Thoracic aorta (tissue), 2 donors: ENCODE measurements around the gene GPRC5B. TPM values are rescaled to one million over a fixed set of nuclear protein-coding genes. Genes with fewer than 3 reads are reported as not detected.

Experiments
- ATAC-seq: fragments of 150-250 bp; one replicate; pipeline ENCODE4 v1.8.0; 2017; ENCODE audit warnings: low read depth; ENCODE audit not compliant: insufficient number of reproducible peaks, low FRiP score
- DNase-seq: peaks from one replicate; pipeline ENCODE4 v3.0.0-alpha.2; 2020; ENCODE audit warnings: low spot score
- H3K27ac ChIP-seq, 2 donors: fragments of 200-600 bp; sonication (generic); 1 replicate in 1 of 2; 2 replicates in 1 of 2; pipeline ENCODE4 v1.5.1; 2016; ENCODE audit warnings: mild to moderate bottlenecking in 2 of 2, moderate library complexity in 2 of 2
- H3K27me3 ChIP-seq: fragments of 200-600 bp; sonication (generic); replicated peaks from 2 replicates; pipeline ENCODE4 v1.6.0; 2016; ENCODE audit warnings: mild to moderate bottlenecking; ENCODE audit not compliant: insufficient read depth
- H3K36me3 ChIP-seq: fragments of 200-600 bp; sonication (generic); one replicate; pipeline ENCODE4 v1.5.1; 2016
- H3K4me1 ChIP-seq, 2 donors: fragments of 200-600 bp; sonication (generic); 1 replicate in 1 of 2; 2 replicates in 1 of 2; pipeline versions ENCODE4 v1.5.1 to v1.6.0; 2016; ENCODE audit warnings: low read depth in 2 of 2, mild to moderate bottlenecking in 1 of 2; ENCODE audit not compliant: control insufficient read depth in 1 of 2
- H3K4me3 ChIP-seq: fragments of 200-600 bp; sonication (generic); 2 replicates; pipeline ENCODE4 v1.5.1; 2016; ENCODE audit warnings: mild to moderate bottlenecking
- H3K9me3 ChIP-seq: fragments of 200-600 bp; sonication (generic); 2 replicates; pipeline ENCODE4 v1.5.1; 2016
- total RNA-seq, 2 donors: library from RNA; depleted of rRNA; stranded (reverse); fragments of >200 nt; gene quantifications; one replicate each; pipeline versions ENCODE4 v1.1.0 to v1.2.3, GENCODE V29; 2016
- TF ChIP-seq, protein P1 (sequence below): fragments of 200-600 bp; sonication (generic); IDR thresholded peaks from one replicate; pipeline ENCODE4 v1.5.1; 2019; ENCODE audit warnings: antibody characterized with exemption

GPRC5B gene, protein sequence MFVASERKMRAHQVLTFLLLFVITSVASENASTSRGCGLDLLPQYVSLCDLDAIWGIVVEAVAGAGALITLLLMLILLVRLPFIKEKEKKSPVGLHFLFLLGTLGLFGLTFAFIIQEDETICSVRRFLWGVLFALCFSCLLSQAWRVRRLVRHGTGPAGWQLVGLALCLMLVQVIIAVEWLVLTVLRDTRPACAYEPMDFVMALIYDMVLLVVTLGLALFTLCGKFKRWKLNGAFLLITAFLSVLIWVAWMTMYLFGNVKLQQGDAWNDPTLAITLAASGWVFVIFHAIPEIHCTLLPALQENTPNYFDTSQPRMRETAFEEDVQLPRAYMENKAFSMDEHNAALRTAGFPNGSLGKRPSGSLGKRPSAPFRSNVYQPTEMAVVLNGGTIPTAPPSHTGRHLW
- total RNA-seq, result 10 to 100 TPM in 1 of 2 donors, 1 to 10 TPM in 1; 9.6 to 16.1 TPM

DNA sequence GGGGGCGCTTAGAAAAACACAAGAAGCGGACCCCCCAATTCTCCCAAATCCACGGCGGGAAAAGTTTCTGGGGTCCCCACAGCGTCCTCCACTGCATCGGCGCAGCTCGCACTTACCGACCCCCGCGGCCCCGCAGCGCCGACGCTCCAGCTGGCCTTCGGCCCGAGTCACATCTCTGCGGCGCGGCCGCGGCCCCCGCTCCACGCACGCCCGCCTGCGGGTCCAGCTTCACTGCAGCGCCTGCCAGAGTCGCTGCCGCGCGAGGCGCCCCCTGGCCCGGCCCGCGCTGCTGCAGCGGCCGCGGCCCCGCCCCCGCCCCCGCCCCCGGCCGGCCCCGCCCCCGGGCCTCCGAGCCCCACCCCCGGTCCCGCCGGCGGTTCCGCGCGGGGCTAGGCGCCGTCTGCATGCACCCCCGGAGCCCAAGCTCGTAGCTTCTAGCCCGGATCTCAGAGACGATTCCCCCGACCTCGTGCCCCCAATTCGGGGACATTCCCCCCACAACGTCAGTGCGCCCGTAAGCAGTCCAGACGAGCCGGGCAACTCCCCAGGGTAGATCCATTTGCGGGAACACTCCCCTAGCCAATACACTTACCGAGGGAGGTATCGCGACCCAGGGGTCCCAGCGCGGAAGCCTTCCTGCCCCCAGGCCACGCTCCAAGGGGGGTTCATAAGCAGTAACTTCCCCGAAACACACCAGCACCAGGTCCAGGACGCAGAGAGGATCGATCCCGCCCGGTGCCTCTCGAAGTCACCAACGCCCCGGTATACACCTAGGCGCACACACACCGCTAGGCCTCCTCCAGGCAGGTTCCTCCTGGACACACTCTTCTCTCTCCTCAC lies at the start of gene GPRC5B:
GPRC5B (minus strand) TSS at position 238 of the 840 bp plus-strand sequence. CDS start 12,003 bp downstream, outside the sequence.
- Histone ChIP-seq H3K9me3 (no peaks in the 10 kb centered on the region), H3K27ac (no peak within 1 kb of the TSS), H3K27me3 (no peaks in the 10 kb centered on the region), H3K4me1 (peaks cover 10 to 24% of the 10 kb centered on the region in 2 donors), H3K36me3 (no peaks in the 10 kb centered on the region), H3K4me3 (peak within 1 kb of the TSS; percentile 88)
- ATAC-seq, result peak; percentile 37
- no peak for DNase-seq
- TF ChIP-seq, protein P1, sequence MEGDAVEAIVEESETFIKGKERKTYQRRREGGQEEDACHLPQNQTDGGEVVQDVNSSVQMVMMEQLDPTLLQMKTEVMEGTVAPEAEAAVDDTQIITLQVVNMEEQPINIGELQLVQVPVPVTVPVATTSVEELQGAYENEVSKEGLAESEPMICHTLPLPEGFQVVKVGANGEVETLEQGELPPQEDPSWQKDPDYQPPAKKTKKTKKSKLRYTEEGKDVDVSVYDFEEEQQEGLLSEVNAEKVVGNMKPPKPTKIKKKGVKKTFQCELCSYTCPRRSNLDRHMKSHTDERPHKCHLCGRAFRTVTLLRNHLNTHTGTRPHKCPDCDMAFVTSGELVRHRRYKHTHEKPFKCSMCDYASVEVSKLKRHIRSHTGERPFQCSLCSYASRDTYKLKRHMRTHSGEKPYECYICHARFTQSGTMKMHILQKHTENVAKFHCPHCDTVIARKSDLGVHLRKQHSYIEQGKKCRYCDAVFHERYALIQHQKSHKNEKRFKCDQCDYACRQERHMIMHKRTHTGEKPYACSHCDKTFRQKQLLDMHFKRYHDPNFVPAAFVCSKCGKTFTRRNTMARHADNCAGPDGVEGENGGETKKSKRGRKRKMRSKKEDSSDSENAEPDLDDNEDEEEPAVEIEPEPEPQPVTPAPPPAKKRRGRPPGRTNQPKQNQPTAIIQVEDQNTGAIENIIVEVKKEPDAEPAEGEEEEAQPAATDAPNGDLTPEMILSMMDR, result no peak

DNA sequence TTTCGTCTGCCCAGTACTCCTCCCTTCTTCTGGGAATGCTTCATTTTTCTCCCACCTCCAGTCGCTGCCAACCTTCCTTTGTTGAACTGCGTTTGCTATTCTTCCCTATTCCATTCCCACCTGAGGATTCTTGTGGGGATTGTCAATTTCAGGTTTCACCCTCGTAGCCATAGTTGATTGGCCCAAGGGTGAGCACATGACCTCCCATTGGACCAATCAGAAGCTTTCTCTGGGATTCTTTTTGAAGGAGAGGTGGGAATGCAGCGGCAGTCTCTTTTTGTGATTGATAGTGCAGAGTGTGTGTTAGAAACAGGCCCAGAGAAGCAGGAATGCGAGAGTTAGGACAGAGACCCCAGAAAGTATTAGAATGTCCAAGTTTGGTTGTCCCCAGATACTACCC lies 49.1 kb upstream of the GPRC5B start:
- Histone ChIP-seq H3K27me3 (no peaks in the 10 kb centered on the region), H3K9me3 (no peaks in the 10 kb centered on the region), H3K4me3 (no peak overlapping the region), H3K27ac (no peak overlapping the region), H3K36me3 (no peaks in the 10 kb centered on the region), H3K4me1 (no peaks in the 10 kb centered on the region)
- no peak for DNase-seq
- ATAC-seq, result no peak
- TF ChIP-seq, protein P1, result no peak

DNA sequence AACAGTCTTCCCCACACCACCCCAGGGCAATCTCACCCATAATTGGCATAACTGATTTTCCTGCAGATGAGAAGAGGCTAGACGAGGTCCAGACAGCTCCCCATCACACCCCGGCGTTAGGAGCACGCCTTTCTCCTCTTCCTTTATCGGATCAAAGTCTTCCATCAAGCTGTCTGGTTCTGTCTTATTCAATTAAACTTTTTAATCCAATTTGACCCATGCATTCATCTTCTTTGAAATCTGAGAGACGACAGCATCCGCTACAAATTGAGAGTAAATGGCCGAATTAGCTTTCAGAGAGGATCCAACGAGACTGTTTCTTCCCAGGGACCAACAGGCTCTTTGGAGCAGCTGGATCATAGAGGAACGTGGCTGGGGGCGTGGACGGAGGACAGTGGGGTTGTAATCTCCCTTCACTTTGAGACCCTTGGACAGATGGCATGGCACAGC lies 44.4 kb upstream of the GPRC5B start:
- no peak overlapping the region for H3K27ac ChIP-seq
- TF ChIP-seq, protein P1, result no peak
- no peaks in the 10 kb centered on the region for H3K4me1 ChIP-seq
- H3K9me3 ChIP-seq, result no peaks in the 10 kb centered on the region
- no peaks in the 10 kb centered on the region for H3K27me3 ChIP-seq
- H3K4me3 ChIP-seq, result no peak overlapping the region
- ATAC-seq (no peak), DNase-seq (no peak)
- H3K36me3 ChIP-seq, result no peaks in the 10 kb centered on the region

DNA sequence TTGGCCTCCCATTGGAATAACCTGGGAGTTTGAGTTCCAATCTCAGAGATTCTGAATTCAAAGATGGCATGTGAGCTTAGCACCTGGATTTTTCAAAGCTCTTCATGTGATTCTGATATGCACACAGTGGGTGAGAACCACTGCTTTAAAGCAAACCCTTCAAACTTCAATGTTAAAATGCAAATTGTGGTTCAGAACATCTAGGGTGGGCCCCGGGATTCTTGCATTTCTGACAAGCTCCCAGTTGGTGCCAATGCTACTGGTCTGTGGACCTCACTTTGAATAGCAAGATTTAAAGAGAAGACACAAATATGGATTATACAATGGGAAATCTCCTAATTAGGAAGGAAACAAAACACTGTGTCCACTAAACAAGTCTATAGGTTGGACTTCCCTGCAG lies 43.8 kb upstream of the GPRC5B start:
- no peak overlapping the region for H3K27ac ChIP-seq
- no peaks in the 10 kb centered on the region for H3K27me3 ChIP-seq
- H3K9me3 ChIP-seq, result no peaks in the 10 kb centered on the region
- ATAC-seq (no peak), DNase-seq (no peak)
- no peaks in the 10 kb centered on the region for H3K4me1 ChIP-seq
- TF ChIP-seq, protein P1, result no peak
- no peak overlapping the region for H3K4me3 ChIP-seq
- H3K36me3 ChIP-seq, result no peaks in the 10 kb centered on the region
